Suppressor macrophage treated with lipopolysaccharide for 4 hours (primary cell): ENCODE data around the gene MAP6.
"Not testable (repeated sequence)": the region's sequence is repeated elsewhere in the genome, so short reads cannot be mapped to it uniquely, and the experiment has no call there.

Experiments used
- DNase-seq: peaks from one replicate; pipeline ENCODE4 v3.0.0-alpha.2; 2020

The MAP6 gene

GRCh38 chr11:75589933-75590332 is 78.9 kb downstream of the MAP6 start:
- no peak for DNase-seq

GRCh38 chr11:75589051-75589450 is 79.8 kb downstream of the MAP6 start:
- DNase-seq: no peak

- DNase-seq: no peak
Measured at GRCh38 chr11:75588051-75588481, 80.8 kb downstream of the MAP6 start.

GRCh38 chr11:75586395-75586794 is 82.4 kb downstream of the MAP6 start:
- DNase-seq: no peak

- DNase-seq: no peak
Measured at GRCh38 chr11:75585293-75585670, 83.6 kb downstream of the MAP6 start.

- DNase-seq: not testable (repeated sequence)
Measured at GRCh38 chr11:75584659-75585292, 84.1 kb downstream of the MAP6 start.

GRCh38 chr11:75583718-75584658 is 84.8 kb downstream of the MAP6 start:
- DNase-seq: peak; percentile 23

GRCh38 chr11:75582895-75583717 is 85.7 kb downstream of the MAP6 start:
- DNase-seq: peak; percentile 33

GRCh38 chr11:75582506-75582894 is 86.3 kb downstream of the MAP6 start:
- DNase-seq: no peak

GRCh38 chr11:75579841-75580240 is 89.0 kb downstream of the MAP6 start:
- DNase-seq: no peak

- no peak for DNase-seq
Measured at GRCh38 chr11:75578977-75579376, 89.9 kb downstream of the MAP6 start.

- DNase-seq: no peak
Measured at GRCh38 chr11:75577207-75577606, 91.6 kb downstream of the MAP6 start.

GRCh38 chr11:75576499-75576918 is 92.3 kb downstream of the MAP6 start:
- peak; percentile 94 for DNase-seq

GRCh38 chr11:75576017-75576416 is 92.8 kb downstream of the MAP6 start:
- DNase-seq: no peak

- no peak for DNase-seq
Measured at GRCh38 chr11:75574698-75575602, 93.9 kb downstream of the MAP6 start.

- DNase-seq: no peak
Measured at GRCh38 chr11:75572744-75573143, 96.1 kb downstream of the MAP6 start.

- no peak for DNase-seq
Measured at GRCh38 chr11:75571625-75572024, 97.2 kb downstream of the MAP6 start.

- no peak for DNase-seq
Measured at GRCh38 chr11:75570559-75571139, 98.2 kb downstream of the MAP6 start.

GRCh38 chr11:75568616-75569219 is 100.1 kb downstream of the MAP6 start:
- DNase-seq: no peak

- DNase-seq: no peak
Measured at GRCh38 chr11:75567971-75568370, 100.9 kb downstream of the MAP6 start.

GRCh38 chr11:75566763-75567279 is 102.0 kb downstream of the MAP6 start:
- no peak for DNase-seq
